GM12874 (cell line): ENCODE results near the gene VPS33B.

Source experiments
- TF ChIP-seq, protein P1 (sequence below): IDR thresholded peaks from 2 replicates; pipeline ENCODE4 v1.5.1; 2011; ENCODE audit warnings: low read depth, mild to moderate bottlenecking, control low read depth, low read length, moderate library complexity; ENCODE audit not compliant: insufficient read depth

The VPS33B gene

DNA sequence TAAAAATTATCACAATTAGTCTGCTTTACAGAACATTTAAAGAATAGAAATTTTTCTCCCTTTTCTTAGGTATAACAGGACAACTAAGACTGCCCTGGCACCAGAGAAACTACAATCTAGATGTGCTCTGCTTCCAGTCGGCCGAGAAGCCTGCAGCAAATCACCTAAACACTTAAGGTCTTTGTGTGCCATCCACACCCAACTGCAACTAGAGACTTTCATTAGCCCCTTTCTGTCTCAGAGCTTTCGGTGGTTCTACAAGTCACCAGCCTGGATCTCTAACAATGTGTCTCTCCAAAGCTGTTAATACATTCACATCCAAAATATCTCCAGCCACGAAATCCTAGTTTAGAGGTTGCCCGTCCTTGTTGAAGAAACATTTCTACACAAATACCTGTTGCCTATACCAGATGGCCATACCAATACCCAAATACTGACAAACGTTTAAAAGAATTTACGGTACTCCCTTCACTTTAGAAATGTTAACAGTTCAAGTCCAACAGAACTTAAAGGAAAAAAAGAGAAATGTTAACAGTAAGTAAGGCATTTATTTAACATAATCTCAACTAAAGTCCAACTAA, 34.7 kb downstream of the VPS33B start:
- TF ChIP-seq, protein P1, sequence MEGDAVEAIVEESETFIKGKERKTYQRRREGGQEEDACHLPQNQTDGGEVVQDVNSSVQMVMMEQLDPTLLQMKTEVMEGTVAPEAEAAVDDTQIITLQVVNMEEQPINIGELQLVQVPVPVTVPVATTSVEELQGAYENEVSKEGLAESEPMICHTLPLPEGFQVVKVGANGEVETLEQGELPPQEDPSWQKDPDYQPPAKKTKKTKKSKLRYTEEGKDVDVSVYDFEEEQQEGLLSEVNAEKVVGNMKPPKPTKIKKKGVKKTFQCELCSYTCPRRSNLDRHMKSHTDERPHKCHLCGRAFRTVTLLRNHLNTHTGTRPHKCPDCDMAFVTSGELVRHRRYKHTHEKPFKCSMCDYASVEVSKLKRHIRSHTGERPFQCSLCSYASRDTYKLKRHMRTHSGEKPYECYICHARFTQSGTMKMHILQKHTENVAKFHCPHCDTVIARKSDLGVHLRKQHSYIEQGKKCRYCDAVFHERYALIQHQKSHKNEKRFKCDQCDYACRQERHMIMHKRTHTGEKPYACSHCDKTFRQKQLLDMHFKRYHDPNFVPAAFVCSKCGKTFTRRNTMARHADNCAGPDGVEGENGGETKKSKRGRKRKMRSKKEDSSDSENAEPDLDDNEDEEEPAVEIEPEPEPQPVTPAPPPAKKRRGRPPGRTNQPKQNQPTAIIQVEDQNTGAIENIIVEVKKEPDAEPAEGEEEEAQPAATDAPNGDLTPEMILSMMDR: no peak

DNA sequence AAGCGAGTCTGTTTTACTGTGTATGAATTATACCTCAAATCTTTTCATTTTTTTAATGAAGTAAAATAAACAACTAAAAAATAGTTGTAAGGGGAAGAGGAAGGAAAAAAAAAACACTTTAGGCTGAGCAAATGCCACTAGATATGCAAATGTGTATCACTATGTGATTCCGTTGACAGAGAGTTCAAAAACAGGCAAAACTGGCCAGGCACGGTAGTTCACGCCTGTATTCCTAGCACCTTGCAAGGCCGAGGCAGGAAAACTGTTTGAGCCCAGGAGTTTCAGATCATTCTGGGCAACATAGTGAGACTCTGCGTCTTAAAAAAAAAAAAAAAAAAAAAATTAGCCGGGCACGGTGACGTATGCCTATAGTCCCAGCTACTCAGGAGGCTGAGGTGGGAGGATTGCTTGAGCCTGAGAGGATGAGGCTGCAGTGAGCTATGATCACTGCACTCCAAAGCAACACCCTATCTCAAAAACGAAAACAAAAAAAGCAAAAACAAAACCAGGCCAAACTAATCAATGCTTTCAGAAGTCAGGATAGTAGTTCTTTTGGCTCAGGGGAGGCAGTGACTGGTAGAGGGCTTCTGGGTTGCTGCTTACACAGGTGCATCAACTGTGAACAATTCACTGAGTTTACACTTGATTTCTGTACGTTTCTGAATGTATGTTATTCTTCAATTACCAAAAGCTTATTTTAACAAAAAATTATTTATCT, 35.4 kb downstream of the VPS33B start:
- TF ChIP-seq, protein P1: no peak

DNA sequence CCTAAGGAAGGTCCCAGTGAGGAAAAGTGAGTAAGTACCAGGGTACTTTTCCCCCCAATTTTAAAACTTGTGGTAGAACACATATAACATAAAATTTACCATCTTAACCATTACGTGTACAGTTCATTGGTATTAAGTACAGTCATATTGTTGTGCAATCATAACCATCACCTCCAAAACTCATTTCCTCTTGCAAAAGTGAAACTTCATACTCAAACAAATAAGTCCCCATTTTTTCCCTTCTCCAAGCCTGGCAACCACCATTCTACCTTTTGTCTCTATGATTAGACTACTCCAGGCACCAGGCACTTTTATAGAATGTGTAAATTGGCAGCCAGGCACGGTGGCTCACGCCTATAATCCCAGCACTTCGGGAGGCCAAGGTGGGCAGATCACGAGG, 40.3 kb downstream of the VPS33B start:
- TF ChIP-seq, protein P1: no peak

DNA sequence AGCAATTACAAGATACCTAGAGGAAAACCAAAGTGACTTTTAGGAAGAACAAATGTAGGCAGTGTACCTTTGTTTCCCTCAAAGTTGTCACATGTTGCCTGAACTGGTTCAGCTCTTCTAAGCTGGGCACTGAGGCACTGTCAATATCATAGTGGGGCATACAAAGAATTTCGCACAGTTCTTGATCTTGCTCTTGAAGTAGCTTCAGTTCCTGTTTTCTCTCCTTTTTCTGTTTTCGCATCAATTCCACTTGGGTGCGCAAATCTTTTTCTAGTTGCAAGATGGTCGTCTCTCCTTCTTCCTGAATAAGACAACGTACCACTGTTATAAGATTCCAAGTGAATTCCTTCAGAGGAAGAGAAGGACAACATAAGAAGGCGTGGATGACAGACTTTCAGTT, 40.7 kb downstream of the VPS33B start:
- TF ChIP-seq, protein P1: no peak

DNA sequence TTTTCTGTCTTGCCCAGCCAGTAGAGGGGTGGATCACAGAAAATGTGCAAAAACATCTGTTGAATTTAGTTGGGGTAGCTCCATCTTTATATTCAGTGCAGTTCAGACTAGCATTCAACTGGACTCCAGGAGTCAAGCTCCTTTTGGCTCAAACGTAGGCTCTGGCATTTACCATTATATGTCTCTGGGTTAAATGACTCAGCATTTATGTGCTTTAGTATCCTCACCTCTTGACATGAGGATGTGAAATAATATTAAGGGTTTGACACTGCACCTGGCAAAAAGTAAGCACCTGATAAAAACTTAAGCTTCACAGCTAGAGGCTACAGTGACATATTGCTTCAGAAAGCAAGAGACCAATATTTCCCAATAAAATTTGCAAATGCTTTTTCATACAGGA, 42.8 kb downstream of the VPS33B start:
- TF ChIP-seq, protein P1: no peak

DNA sequence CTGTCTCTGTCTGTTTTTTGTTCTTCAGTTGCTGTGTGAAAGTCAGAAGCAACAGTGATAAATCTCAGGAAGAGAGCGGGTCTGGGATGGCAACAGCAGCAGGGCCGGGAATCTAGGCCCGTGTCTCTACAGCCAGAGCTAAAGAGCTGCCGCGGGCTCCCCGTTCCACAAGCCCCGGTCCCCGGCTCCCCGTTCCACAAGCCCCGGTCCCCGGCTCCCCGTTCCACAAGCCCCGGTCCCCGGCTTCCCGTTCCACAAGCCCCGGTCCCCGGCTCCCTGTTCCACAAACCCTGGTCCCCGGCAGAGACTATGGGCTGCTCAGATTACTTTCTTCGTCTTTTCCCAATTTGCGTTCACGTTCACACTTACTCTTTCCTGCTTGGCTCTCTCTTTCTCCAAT, 48.2 kb downstream of the VPS33B start:
- TF ChIP-seq, protein P1: no peak

DNA sequence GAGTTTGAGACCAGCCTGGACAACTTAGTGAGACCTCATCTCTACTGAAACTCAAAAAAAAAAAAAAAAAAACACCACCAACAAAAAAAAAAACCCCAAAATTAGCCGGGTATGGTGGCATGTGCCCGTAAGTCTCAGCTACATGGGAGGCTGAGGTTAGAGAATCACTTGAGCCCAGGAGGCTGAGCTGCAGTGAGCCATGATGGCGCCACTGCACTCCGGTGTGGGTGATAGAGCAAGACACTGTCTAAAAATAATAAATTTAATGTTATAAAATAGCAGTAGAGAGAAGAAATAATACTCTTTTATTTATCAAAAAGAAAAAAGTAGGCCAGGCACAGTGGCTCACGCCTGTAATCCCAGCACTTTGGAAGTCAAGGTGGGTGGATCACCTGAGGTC, 50.3 kb downstream of the VPS33B start:
- TF ChIP-seq, protein P1: no peak
